Measurements from ENCODE around the gene FOXP1.

DNA sequence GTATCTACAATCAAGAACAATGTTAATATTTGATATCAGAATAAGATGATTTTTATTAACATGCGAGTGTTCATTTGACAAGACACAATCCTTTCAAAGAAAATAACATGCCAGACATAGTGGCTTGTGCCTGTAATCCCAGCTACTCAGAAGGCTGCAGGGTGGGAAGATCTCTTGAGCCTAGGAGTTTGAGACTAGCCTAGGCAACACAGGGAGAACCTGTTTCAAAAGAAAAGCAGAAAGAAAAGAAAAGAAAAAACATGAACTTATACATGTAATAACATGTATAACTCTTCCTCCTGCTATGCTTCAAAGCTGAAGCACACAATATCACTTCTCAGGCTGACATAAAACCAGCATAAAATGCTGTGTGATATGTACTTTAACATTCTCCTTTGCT lies 253.7 kb downstream of the FOXP1 start:
- no peak for TF ChIP-seq CTCF (conservative IDR thresholded peaks at IDR 0.05 in 1 of 2, IDR thresholded peaks at IDR 0.05 in 1 of 2; ENCODE audit: extremely low read depth in 1 of 2, insufficient read depth in 1 of 2, low read depth in 1 of 2, low read length in 2 of 2)
- TF ChIP-seq EZH2 (IDR thresholded peaks at IDR 0.05; ENCODE audit: borderline replicate concordance, low read length), result no peak

Measured in mammary epithelial cell (primary cell).